ENCODE data around the gene PSME2.

PSME2 gene

GRCh38 chr14:24178399-24179178 is 32.2 kb upstream of the PSME2 start:
- Histone ChIP-seq H3K4me1 (no peaks in the 10 kb centered on the region), H3K27ac (no peak overlapping the region), H3K36me3 (peaks cover 16 to 75% (median 53%) of the 10 kb centered on the region in 3 donors), H3K9me3 (no peaks in the 10 kb centered on the region), H3K27me3 (no peaks in the 10 kb centered on the region), H3K4me3 (no peak overlapping the region)
- no peak for TF ChIP-seq CTCF (IDR thresholded peaks at IDR 0.05)
- intact Hi-C loops (cut with DNase I; ENCODE audit: low total_unique reads), result no loop called here
- no peak for DNase-seq

GRCh38 chr14:24177891-24178290 is 31.5 kb upstream of the PSME2 start:
- peaks cover 9 to 74% (median 46%) of the 10 kb centered on the region in 3 donors for H3K36me3 ChIP-seq
- H3K27ac ChIP-seq, result no peak overlapping the region
- intact Hi-C loops (cut with DNase I; ENCODE audit: low total_unique reads), result no loop called here
- no peak for DNase-seq
- H3K27me3 ChIP-seq, result no peaks in the 10 kb centered on the region
- H3K9me3 ChIP-seq, result no peaks in the 10 kb centered on the region
- no peak overlapping the region for H3K4me3 ChIP-seq
- no peaks in the 10 kb centered on the region for H3K4me1 ChIP-seq
- TF ChIP-seq CTCF (IDR thresholded peaks at IDR 0.05), result no peak

GRCh38 chr14:24177041-24177825 is 30.8 kb upstream of the PSME2 start:
- H3K9me3 ChIP-seq, result no peaks in the 10 kb centered on the region
- H3K36me3 ChIP-seq, result peaks cover 3 to 73% (median 39%) of the 10 kb centered on the region in 3 donors
- H3K27ac ChIP-seq, result no peak overlapping the region
- no peak overlapping the region for H3K4me3 ChIP-seq
- intact Hi-C loops (cut with DNase I; ENCODE audit: low total_unique reads), result no loop called here
- H3K27me3 ChIP-seq, result no peaks in the 10 kb centered on the region
- H3K4me1 ChIP-seq, result peaks cover 0 to under 1% (median 0%) of the 10 kb centered on the region in 4 donors
- no peak for DNase-seq
- TF ChIP-seq CTCF (IDR thresholded peaks at IDR 0.05), result no peak

GRCh38 chr14:24176599-24176998 is 30.2 kb upstream of the PSME2 start:
- Histone ChIP-seq H3K27me3 (no peaks in the 10 kb centered on the region), H3K9me3 (no peaks in the 10 kb centered on the region), H3K27ac (no peak overlapping the region), H3K4me3 (no peak overlapping the region), H3K36me3 (peaks cover 0 to 66% (median 35%) of the 10 kb centered on the region in 3 donors), H3K4me1 (peaks cover 0 to 7% (median 2%) of the 10 kb centered on the region in 4 donors)
- no peak for DNase-seq
- TF ChIP-seq CTCF (IDR thresholded peaks at IDR 0.05), result no peak
- intact Hi-C loops (cut with DNase I; ENCODE audit: low total_unique reads), result no loop called here

- no peak for DNase-seq
- H3K36me3 ChIP-seq, result peaks cover 3 to 55% (median 16%) of the 10 kb centered on the region in 3 donors
- H3K4me3 ChIP-seq, result no peak overlapping the region
- intact Hi-C loops (cut with DNase I; ENCODE audit: low total_unique reads), result no loop called here
- peaks cover 0 to 13% (median 3%) of the 10 kb centered on the region in 4 donors for H3K4me1 ChIP-seq
- TF ChIP-seq CTCF (IDR thresholded peaks at IDR 0.05), result no peak
- H3K9me3 ChIP-seq, result no peaks in the 10 kb centered on the region
- no peak overlapping the region for H3K27ac ChIP-seq
- no peaks in the 10 kb centered on the region for H3K27me3 ChIP-seq
Measured at GRCh38 chr14:24172871-24173281, 26.5 kb upstream of the PSME2 start.
